ENCODE data around the gene UBTD2.

Gene UBTD2

GRCh38 chr5:172166030-172166826, 117.3 kb downstream of the UBTD2 start:
- H3K27ac Mint-ChIP-seq (ENCODE audit: low read depth) = peak overlapping the region; percentile 87

GRCh38 chr5:172165465-172165864, 118.1 kb downstream of the UBTD2 start:
- no peak overlapping the region for H3K4me3 Mint-ChIP-seq
- peak overlapping the region; percentile 19 for H3K27ac Mint-ChIP-seq (ENCODE audit: low read depth)
- no peak for DNase-seq (ENCODE audit: low spot score in 2 of 2)
- H3K36me3 Mint-ChIP-seq (ENCODE audit: insufficient read depth) = peaks cover 38% of the 10 kb centered on the region
- peaks cover 86% of the 10 kb centered on the region for H3K4me1 Mint-ChIP-seq
- no peaks in the 10 kb centered on the region for H3K27me3 Mint-ChIP-seq
- no peaks in the 10 kb centered on the region for H3K9me3 Mint-ChIP-seq
- no peak for ATAC-seq (replicated peaks; ENCODE audit: extremely low read depth, poor library complexity, severe bottlenecking)

More at GRCh38 chr5:172166030-172166826, 117.3 kb downstream of the UBTD2 start:
- Mint-ChIP-seq H3K36me3 (ENCODE audit: insufficient read depth) (peaks cover 35% of the 10 kb centered on the region), H3K4me3 (no peak overlapping the region), H3K4me1 (peaks cover 84% of the 10 kb centered on the region), H3K9me3 (no peaks in the 10 kb centered on the region), H3K27me3 (no peaks in the 10 kb centered on the region)
- DNase-seq (ENCODE audit: low spot score in 2 of 2) (no peak), ATAC-seq (replicated peaks; ENCODE audit: extremely low read depth, poor library complexity, severe bottlenecking) (no peak)

GRCh38 chr5:172164769-172165212, 118.8 kb downstream of the UBTD2 start:
- no peak for DNase-seq (ENCODE audit: low spot score in 2 of 2)
- no peak for ATAC-seq (replicated peaks; ENCODE audit: extremely low read depth, poor library complexity, severe bottlenecking)
- peaks cover 35% of the 10 kb centered on the region for H3K36me3 Mint-ChIP-seq (ENCODE audit: insufficient read depth)
- peaks cover 83% of the 10 kb centered on the region for H3K4me1 Mint-ChIP-seq
- no peaks in the 10 kb centered on the region for H3K27me3 Mint-ChIP-seq
- H3K27ac Mint-ChIP-seq (ENCODE audit: low read depth) = peak overlapping the region; percentile 19
- no peaks in the 10 kb centered on the region for H3K9me3 Mint-ChIP-seq
- H3K4me3 Mint-ChIP-seq = no peak overlapping the region

- H3K9me3 Mint-ChIP-seq = no peaks in the 10 kb centered on the region
Measured at GRCh38 chr5:172163346-172163745, 120.2 kb downstream of the UBTD2 start.

GRCh38 chr5:172162987-172163343, 120.6 kb downstream of the UBTD2 start:
- DNase-seq (ENCODE audit: low spot score in 2 of 2) = no peak
- Mint-ChIP-seq H3K4me3 (peak overlapping the region; percentile 12), H3K4me1 (peaks cover 81% of the 10 kb centered on the region), H3K36me3 (ENCODE audit: insufficient read depth) (peaks cover 36% of the 10 kb centered on the region), H3K9me3 (no peaks in the 10 kb centered on the region), H3K27ac (ENCODE audit: low read depth) (peak overlapping the region; percentile 75), H3K27me3 (no peaks in the 10 kb centered on the region)
- ATAC-seq (replicated peaks; ENCODE audit: extremely low read depth, poor library complexity, severe bottlenecking) = no peak

More at GRCh38 chr5:172163346-172163745, 120.2 kb downstream of the UBTD2 start:
- Mint-ChIP-seq H3K27me3 (no peaks in the 10 kb centered on the region), H3K36me3 (ENCODE audit: insufficient read depth) (peaks cover 34% of the 10 kb centered on the region), H3K4me3 (no peak overlapping the region), H3K27ac (ENCODE audit: low read depth) (peak overlapping the region; percentile 75), H3K4me1 (peaks cover 81% of the 10 kb centered on the region)
- no peak for DNase-seq (ENCODE audit: low spot score in 2 of 2)
- ATAC-seq (replicated peaks; ENCODE audit: extremely low read depth, poor library complexity, severe bottlenecking) = no peak

GRCh38 chr5:172162323-172162986, 121.1 kb downstream of the UBTD2 start:
- H3K4me1 Mint-ChIP-seq = peaks cover 80% of the 10 kb centered on the region
- peak overlapping the region; percentile 75 for H3K27ac Mint-ChIP-seq (ENCODE audit: low read depth)
- H3K27me3 Mint-ChIP-seq = no peaks in the 10 kb centered on the region
- peak overlapping the region; percentile 12 for H3K4me3 Mint-ChIP-seq
- ATAC-seq (replicated peaks; ENCODE audit: extremely low read depth, poor library complexity, severe bottlenecking) (no peak), DNase-seq (ENCODE audit: low spot score in 2 of 2) (no peak)
- H3K36me3 Mint-ChIP-seq (ENCODE audit: insufficient read depth) = peaks cover 34% of the 10 kb centered on the region
- H3K9me3 Mint-ChIP-seq = no peaks in the 10 kb centered on the region

- H3K9me3 Mint-ChIP-seq = no peaks in the 10 kb centered on the region
- peaks cover 79% of the 10 kb centered on the region for H3K4me1 Mint-ChIP-seq
- peak overlapping the region; percentile 41 for H3K27ac Mint-ChIP-seq (ENCODE audit: low read depth)
- no peaks in the 10 kb centered on the region for H3K27me3 Mint-ChIP-seq
- DNase-seq (ENCODE audit: low spot score in 2 of 2) (no peak), ATAC-seq (replicated peaks; ENCODE audit: extremely low read depth, poor library complexity, severe bottlenecking) (no peak)
- peak overlapping the region; percentile 45 for H3K4me3 Mint-ChIP-seq
- H3K36me3 Mint-ChIP-seq (ENCODE audit: insufficient read depth) = peaks cover 42% of the 10 kb centered on the region
Measured at GRCh38 chr5:172160506-172160905, 123.1 kb downstream of the UBTD2 start.

Data from central memory CD8-positive, alpha-beta T cell (primary cell).